HepG2 (cell line): Measurements from ENCODE around the gene CNOT8. TPM values are rescaled to one million over a fixed set of nuclear protein-coding genes. Genes with fewer than 3 reads are reported as not detected.

Experiments
- BHLHE40 ChIP-seq: IDR thresholded peaks from 2 replicates; pipeline ENCODE4 v1.6.1; 2011; ENCODE audit warnings: low read length, improper control_type of control experiment
- ERF ChIP-seq: IDR thresholded peaks from 2 replicates; pipeline ENCODE4 v1.6.1; 2018; ENCODE audit warnings: missing biosample characterization, missing genetic modification reagents
- GMEB2 ChIP-seq: IDR thresholded peaks from 2 replicates; pipeline ENCODE4 v1.6.1; 2016; ENCODE audit warnings: missing biosample characterization, missing genetic modification reagents, low read depth
- HES4 ChIP-seq: sonication (generic); formaldehyde crosslinking; IDR thresholded peaks from 2 replicates; pipeline ENCODE4 v1.9.0; 2021; ENCODE audit warnings: mild to moderate bottlenecking, missing genetic modification reagents, borderline replicate concordance
- HNRNPK ChIP-seq: fragments of 200-400 bp; formaldehyde crosslinking; IDR thresholded peaks from 2 replicates; pipeline ENCODE4 v1.6.1; 2018; ENCODE audit warnings: low read length, low read depth, moderate library complexity, mild to moderate bottlenecking; ENCODE audit not compliant: poor library complexity, severe bottlenecking
- HOXA5 ChIP-seq: sonication (generic); formaldehyde crosslinking; IDR thresholded peaks from 2 replicates; pipeline ENCODE4 v1.4.0; 2020; ENCODE audit warnings: missing genetic modification reagents
- MNT ChIP-seq: fragments of 450-650 bp; IDR thresholded peaks from 2 replicates; pipeline ENCODE4 v1.6.1; 2016
- NFKBIZ ChIP-seq: IDR thresholded peaks from 2 replicates; pipeline ENCODE4 v1.6.1; 2018; ENCODE audit warnings: missing genetic modification reagents, missing compliant biosample characterization
- NRL ChIP-seq: sonication (generic); formaldehyde crosslinking; IDR thresholded peaks from 2 replicates; pipeline ENCODE4 v1.5.0; 2020; ENCODE audit warnings: missing genetic modification reagents, mild to moderate bottlenecking, moderate library complexity, borderline replicate concordance
- SKI ChIP-seq: fragments of 450-650 bp; IDR thresholded peaks from one replicate; pipeline ENCODE4 v1.6.1; 2018; ENCODE audit warnings: mild to moderate bottlenecking; ENCODE audit not compliant: partially characterized antibody
- STAT6 ChIP-seq: sonication (generic); formaldehyde crosslinking; IDR thresholded peaks from 2 replicates; pipeline ENCODE4 v1.4.0; 2020; ENCODE audit warnings: missing genetic modification reagents, mild to moderate bottlenecking, borderline replicate concordance
- TEF ChIP-seq: sonication (generic); formaldehyde crosslinking; IDR thresholded peaks from 2 replicates; pipeline ENCODE4 v1.5.0; 2020; ENCODE audit warnings: missing genetic modification reagents
- TFAP4 ChIP-seq: sonication (generic); IDR thresholded peaks from 2 replicates; pipeline ENCODE4 v1.6.1; 2016; ENCODE audit warnings: low read depth, borderline replicate concordance
- ZGPAT ChIP-seq: IDR thresholded peaks from 2 replicates; pipeline ENCODE4 v1.6.1; 2016; ENCODE audit warnings: mild to moderate bottlenecking
- ZNF329 ChIP-seq: sonication (generic); formaldehyde crosslinking; IDR thresholded peaks from 2 replicates; pipeline ENCODE4 v1.9.0; 2021; ENCODE audit warnings: low read depth, mild to moderate bottlenecking, missing genetic modification reagents
- ZNF431 ChIP-seq: sonication (generic); formaldehyde crosslinking; IDR thresholded peaks from 2 replicates; pipeline ENCODE4 v1.9.0; 2022; ENCODE audit warnings: missing genetic modification reagents, low read depth, mild to moderate bottlenecking, borderline replicate concordance
- ZNF652 ChIP-seq: IDR thresholded peaks from 2 replicates; pipeline ENCODE4 v1.6.1; 2016; ENCODE audit warnings: low read depth, borderline replicate concordance
- polyA plus RNA-seq, 8 experiments: library from polyadenylated mRNA; depleted of rRNA in 3 of 8; stranded (reverse) in 7 of 8; unstranded in 1 of 8; fragments of >200 nt; fragmentation: Illumina TruSeq in 4 of 8; extraction: Trizol in 4 of 8; gene quantifications; 2 replicates each; pipeline versions ENCODE4 v1.2.1 to v1.2.3, GENCODE V29; 2011 to 2016; ENCODE audit warnings: low read depth in 4 of 8, missing spikeins in 1 of 8, mixed read lengths in 1 of 8; ENCODE audit not compliant: insufficient read depth in 1 of 8
- total RNA-seq, 5 experiments: library from RNA; depleted of rRNA; stranded (reverse); fragments of >200 nt; fragmentation: Illumina TruSeq; extraction: Trizol; gene quantifications; 2 replicates each; pipeline ENCODE4 v1.2.3, GENCODE V29; 2016; ENCODE audit warnings: low read depth in 1 of 5

Gene CNOT8
- total and polyA plus RNA-seq, 2 of the 13 experiments (the other 11 are each of a cell fraction or from before 2014, with no cell fraction given), result 37.1 to 74.9 TPM

- peak; percentile 90 for TF ChIP-seq GMEB2 (CRISPR knock-in tag)
- peak; percentile 83 for TF ChIP-seq HNRNPK
- peak; percentile 63 for TF ChIP-seq BHLHE40
- peak; percentile 72; the same call in 1 of the 2 replicates for TF ChIP-seq NRL (CRISPR knock-in tag)
- TF ChIP-seq MNT, result peak; percentile 49
- TF ChIP-seq ZNF652 (CRISPR knock-in tag), result peak; percentile 23; the same call in 1 of the 2 replicates
- peak; percentile 83 for TF ChIP-seq HOXA5 (CRISPR knock-in tag)
- TF ChIP-seq ZNF329, result peak; percentile 78; the same call in 1 of the 2 replicates
- 0 out of 2 replicates have a peak, but pooled peaks have one; percentile 24 for TF ChIP-seq NFKBIZ
- 0 out of 2 replicates have a peak, but pooled peaks have one; percentile 77 for TF ChIP-seq HES4 (CRISPR knock-in tag)
- peak; percentile 71; the same call in 1 of the 2 replicates for TF ChIP-seq ZGPAT (CRISPR knock-in tag)
- peak; percentile 21; the same call in 1 of the 2 replicates for TF ChIP-seq STAT6
- peak; percentile 78 for TF ChIP-seq SKI
- no peak for TF ChIP-seq TFAP4
- TF ChIP-seq ERF, result peak; percentile 70; the same call in 1 of the 2 replicates
- peak; percentile 17; the same call in 1 of the 2 replicates for TF ChIP-seq TEF (CRISPR knock-in tag)
- TF ChIP-seq ZNF431 (CRISPR knock-in tag), result 0 out of 2 replicates have a peak, but pooled peaks have one; percentile 48
Observed at GRCh38 chr5:154858297-154858971, at the start of gene CNOT8 (continued).
